Measurements from ENCODE around the gene NAT16.

DNA sequence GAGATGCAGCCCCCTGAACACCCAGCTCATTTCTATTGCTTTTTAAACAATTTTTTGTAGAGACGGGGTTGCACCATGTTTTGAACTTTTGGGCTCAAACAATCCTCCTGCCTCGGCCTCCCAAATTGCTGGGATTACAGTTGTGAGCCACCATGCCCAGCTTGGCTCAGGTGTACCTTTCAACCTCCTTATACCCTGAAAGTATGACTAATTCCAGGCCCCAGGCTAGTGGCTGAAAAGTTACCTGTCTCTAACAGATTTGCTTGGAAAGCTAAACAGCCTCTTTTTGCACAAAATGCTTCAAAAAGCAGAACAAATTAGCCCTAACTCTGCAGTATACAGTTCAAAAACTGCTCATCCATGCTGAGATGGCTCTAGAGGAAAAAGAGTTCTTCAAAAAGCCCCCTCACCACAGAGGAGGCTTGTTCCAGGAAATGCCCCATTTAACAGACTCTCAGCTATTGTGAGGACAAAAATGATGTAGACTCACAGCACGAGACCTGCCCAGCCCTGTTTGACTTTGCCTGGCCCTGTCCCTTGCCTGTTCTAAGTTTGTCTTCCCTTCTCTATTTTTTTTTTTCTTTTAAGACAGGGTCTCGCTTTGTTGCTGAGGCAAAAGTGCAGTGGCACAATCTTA lies 39.2 kb downstream of the NAT16 start:
- TF ChIP-seq, protein P1, sequence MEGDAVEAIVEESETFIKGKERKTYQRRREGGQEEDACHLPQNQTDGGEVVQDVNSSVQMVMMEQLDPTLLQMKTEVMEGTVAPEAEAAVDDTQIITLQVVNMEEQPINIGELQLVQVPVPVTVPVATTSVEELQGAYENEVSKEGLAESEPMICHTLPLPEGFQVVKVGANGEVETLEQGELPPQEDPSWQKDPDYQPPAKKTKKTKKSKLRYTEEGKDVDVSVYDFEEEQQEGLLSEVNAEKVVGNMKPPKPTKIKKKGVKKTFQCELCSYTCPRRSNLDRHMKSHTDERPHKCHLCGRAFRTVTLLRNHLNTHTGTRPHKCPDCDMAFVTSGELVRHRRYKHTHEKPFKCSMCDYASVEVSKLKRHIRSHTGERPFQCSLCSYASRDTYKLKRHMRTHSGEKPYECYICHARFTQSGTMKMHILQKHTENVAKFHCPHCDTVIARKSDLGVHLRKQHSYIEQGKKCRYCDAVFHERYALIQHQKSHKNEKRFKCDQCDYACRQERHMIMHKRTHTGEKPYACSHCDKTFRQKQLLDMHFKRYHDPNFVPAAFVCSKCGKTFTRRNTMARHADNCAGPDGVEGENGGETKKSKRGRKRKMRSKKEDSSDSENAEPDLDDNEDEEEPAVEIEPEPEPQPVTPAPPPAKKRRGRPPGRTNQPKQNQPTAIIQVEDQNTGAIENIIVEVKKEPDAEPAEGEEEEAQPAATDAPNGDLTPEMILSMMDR (IDR thresholded peaks at IDR 0.05) = no peak
- TF ChIP-seq EZH2phosphoT487 (IDR thresholded peaks at IDR 0.05) = no peak
- no peak for TF ChIP-seq EZH2 (IDR thresholded peaks at IDR 0.05)

Measured in neural progenitor cell (in vitro differentiated cells).